Esophagus muscularis mucosa (tissue), 4 donors: ENCODE measurements around the gene DSG3. TPM values are rescaled to one million over a fixed set of nuclear protein-coding genes. Genes with fewer than 3 reads are reported as not detected.
"Not testable (repeated sequence)": the region's sequence is repeated elsewhere in the genome, so short reads cannot be mapped to it uniquely, and the experiment has no call there.

Experiments
- DNase-seq: peaks from one replicate; pipeline ENCODE4 v3.0.0-alpha.2; 2017; ENCODE audit errors: extremely low spot score
- H3K27ac ChIP-seq, 4 donors: fragments of 200-600 bp; sonication (generic); replicated peaks in 1 of 4; 1 replicate in 3 of 4; 2 replicates in 1 of 4; pipeline ENCODE4 v1.5.1; 2016 to 2019; ENCODE audit warnings: mild to moderate bottlenecking in 1 of 4
- H3K27me3 ChIP-seq, 4 donors: fragments of 200-600 bp; sonication (generic); one replicate each; pipeline versions ENCODE4 v1.5.1 to v1.6.0; 2016 to 2019
- H3K36me3 ChIP-seq, 4 donors: fragments of 200-600 bp; sonication (generic); one replicate each; pipeline ENCODE4 v1.5.1; 2016 to 2019
- H3K4me1 ChIP-seq, 4 donors: fragments of 200-600 bp; sonication (generic); one replicate each; pipeline ENCODE4 v1.5.1; 2016 to 2019
- H3K4me3 ChIP-seq, 4 donors: fragments of 200-600 bp; sonication (generic); 1 replicate in 2 of 4; 2 replicates in 2 of 4; pipeline ENCODE4 v1.5.1; 2016 to 2019; ENCODE audit warnings: mild to moderate bottlenecking in 4 of 4, moderate library complexity in 1 of 4
- H3K9me3 ChIP-seq, 4 donors: fragments of 200-600 bp; sonication (generic); 1 replicate in 3 of 4; 2 replicates in 1 of 4; pipeline ENCODE4 v1.5.1; 2016 to 2019
- CTCF ChIP-seq, 3 experiments: fragments of 200-600 bp in 2 of 3; fragments of 450-650 bp in 1 of 3; sonication (generic) in 2 of 3; IDR thresholded peaks; one replicate each; pipeline ENCODE4 v1.5.1; 2017 to 2019; ENCODE audit warnings: antibody characterized with exemption in 3 of 3, mild to moderate bottlenecking in 2 of 3, moderate library complexity in 1 of 3
- EP300 ChIP-seq: sonication (generic); formaldehyde crosslinking; IDR thresholded peaks from one replicate; pipeline ENCODE4 v1.6.1; 2017; ENCODE audit warnings: antibody characterized with exemption
- POLR2A ChIP-seq: fragments of 450-650 bp; IDR thresholded peaks from one replicate; pipeline ENCODE4 v1.6.1; 2017; ENCODE audit warnings: antibody characterized with exemption, moderate library complexity, mild to moderate bottlenecking, low read depth
- POLR2AphosphoS5 ChIP-seq, 2 donors: sonication (generic); formaldehyde crosslinking; IDR thresholded peaks; one replicate each; pipeline ENCODE4 v1.6.1; 2017; ENCODE audit warnings: antibody characterized with exemption in 2 of 2
- WGBS: methylation state at CpG from one replicate; pipeline ENCODE4 v1.1.5; 2018; 5-methylcytosine and 5-hydroxymethylcytosine counted together
- intact Hi-C: fragments of 100-400 bp; cut with DNase I; formaldehyde crosslinking; loops from one replicate; pipeline ENCODE4 v1.15.1; 2023
- total RNA-seq, 4 donors: library from RNA; depleted of rRNA; stranded (reverse); fragments of >200 nt; gene quantifications; one replicate each; pipeline versions ENCODE4 v1.1.0 to v1.2.1, GENCODE V29; 2016

Gene DSG3
- total RNA-seq, 4 donors from 2014 or later, result under 0.01 TPM; not detected in 3

DNA sequence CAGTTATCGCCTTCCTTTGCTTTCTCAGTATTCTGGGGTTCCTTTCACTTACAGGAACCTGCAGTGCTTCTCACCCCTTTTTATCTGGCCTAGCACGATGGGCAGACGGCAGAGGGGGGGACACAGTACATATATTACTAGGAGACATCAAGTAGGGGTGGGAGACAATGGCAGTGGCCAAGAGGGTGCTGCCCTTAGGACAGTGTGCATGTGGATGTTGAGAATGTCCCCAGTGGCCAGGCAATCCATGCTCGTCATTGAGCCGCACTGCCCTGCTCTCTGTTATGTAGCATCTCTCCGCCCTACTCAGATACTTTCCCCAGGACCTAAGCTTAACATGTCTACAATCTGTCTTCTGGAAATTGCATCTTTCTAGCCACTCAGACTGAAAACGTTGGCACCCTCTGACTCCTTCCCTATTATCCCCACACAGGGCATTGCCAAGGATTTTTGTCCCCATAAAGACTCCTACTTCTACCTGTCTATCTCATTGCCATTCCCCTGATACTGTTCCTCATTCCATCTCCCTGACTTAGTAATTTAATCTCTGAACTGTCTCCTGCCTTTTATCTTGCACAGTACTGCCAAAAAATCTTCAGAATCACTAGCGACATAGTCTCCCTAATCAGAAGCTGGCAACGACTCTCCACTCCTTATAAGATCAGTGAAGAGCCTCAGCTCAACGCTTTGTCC lies 57.1 kb downstream of the DSG3 start:
- DNase-seq, result no peak
- Histone ChIP-seq H3K36me3 (no peaks in the 10 kb centered on the region), H3K4me3 (no peak overlapping the region), H3K27me3 (peaks cover 0 to 7% (median 2%) of the 10 kb centered on the region in 4 donors), H3K9me3 (no peaks in the 10 kb centered on the region), H3K27ac (no peak overlapping the region), H3K4me1 (no peaks in the 10 kb centered on the region)
- WGBS, result 84% methylated on average over 10 of the region's 10 CpGs
- TF ChIP-seq POLR2AphosphoS5 (IDR thresholded peaks at IDR 0.05) (no peak), POLR2A (no peak), CTCF (IDR thresholded peaks at IDR 0.05) (no peak), EP300 (no peak)
- intact Hi-C loops, result no loop called here

DNA sequence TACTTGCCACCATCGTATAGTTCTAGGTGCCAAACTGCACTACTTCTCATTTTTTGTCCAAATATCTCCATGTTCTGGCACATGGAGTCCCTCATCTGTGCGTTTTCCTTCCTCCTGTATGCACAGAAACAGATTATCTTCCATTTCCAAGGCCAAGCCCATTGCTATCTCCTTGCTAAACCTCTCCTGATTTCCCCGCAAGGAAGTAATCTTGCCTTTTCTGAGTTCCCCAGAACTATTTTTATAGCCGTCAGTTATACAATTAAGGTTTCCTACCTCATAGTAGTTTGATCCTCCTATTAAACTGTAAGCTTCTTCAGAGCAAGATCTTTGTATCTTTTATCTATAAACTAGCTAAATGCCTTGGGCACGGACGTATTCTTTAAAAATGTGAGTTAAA lies 57.6 kb downstream of the DSG3 start:
- Histone ChIP-seq H3K36me3 (no peaks in the 10 kb centered on the region), H3K4me1 (no peaks in the 10 kb centered on the region), H3K9me3 (no peaks in the 10 kb centered on the region), H3K4me3 (no peak overlapping the region), H3K27me3 (peaks cover 0 to 5% (median 1%) of the 10 kb centered on the region in 4 donors), H3K27ac (no peak overlapping the region)
- intact Hi-C loops, result no loop called here
- 74% methylated on average over 6 of the region's 6 CpGs for WGBS
- no peak for DNase-seq
- TF ChIP-seq POLR2A (no peak), EP300 (no peak), POLR2AphosphoS5 (IDR thresholded peaks at IDR 0.05) (no peak), CTCF (IDR thresholded peaks at IDR 0.05) (no peak)

DNA sequence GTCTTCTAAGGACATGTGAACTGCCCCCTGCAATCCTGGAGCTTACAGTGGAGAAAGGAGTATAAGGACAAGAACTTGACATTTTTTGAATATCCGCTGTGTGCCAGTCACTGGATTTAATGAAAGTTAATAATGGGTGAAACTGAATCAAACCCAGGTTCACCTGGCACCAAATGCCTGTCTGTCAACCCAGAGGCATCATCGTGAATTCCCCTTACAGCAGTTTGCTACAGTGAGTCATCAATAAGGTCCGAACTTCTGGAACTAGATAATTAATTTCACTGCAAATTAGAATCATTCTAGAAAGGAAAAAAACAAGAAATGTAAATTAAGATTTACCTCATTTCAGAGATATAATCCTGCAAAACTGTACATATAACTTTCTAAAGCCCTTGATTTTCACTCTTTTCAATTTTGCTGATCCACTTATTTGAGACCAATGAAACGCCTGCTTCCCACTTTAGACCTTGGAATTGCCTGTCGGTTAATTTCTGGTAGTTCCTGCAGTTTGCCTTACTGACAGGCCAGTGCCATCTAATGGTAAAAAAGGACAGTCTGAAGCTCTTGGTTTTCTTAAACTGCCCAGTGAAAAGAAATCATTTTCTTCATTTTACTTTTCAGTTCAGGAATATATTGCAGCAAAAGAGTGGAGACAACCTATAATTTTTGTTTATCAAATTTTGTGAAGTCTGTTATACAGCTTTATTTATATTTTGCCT lies 58.6 kb downstream of the DSG3 start:
- 70% methylated on average over 5 of the region's 5 CpGs for WGBS
- intact Hi-C loops, result no loop called here

GRCh38 chr18:31507124-31507523 lies 59.6 kb downstream of the DSG3 start:
- H3K27me3 ChIP-seq, H3K4me1 ChIP-seq, H3K9me3 ChIP-seq, H3K4me3 ChIP-seq, intact Hi-C loops, H3K36me3 ChIP-seq, H3K27ac ChIP-seq, DNase-seq: not testable (repeated sequence)
- 87% methylated on average over 2 of the region's 2 CpGs for WGBS

More for the DNA sequence above, 58.6 kb downstream of the DSG3 start:
- TF ChIP-seq POLR2AphosphoS5 (IDR thresholded peaks at IDR 0.05) (no peak), EP300 (no peak), POLR2A (no peak), CTCF (IDR thresholded peaks at IDR 0.05) (no peak)
- Histone ChIP-seq H3K9me3 (no peaks in the 10 kb centered on the region), H3K36me3 (no peaks in the 10 kb centered on the region), H3K4me1 (no peaks in the 10 kb centered on the region), H3K27me3 (peaks cover 0 to 5% (median 0%) of the 10 kb centered on the region in 4 donors), H3K27ac (no peak overlapping the region), H3K4me3 (no peak overlapping the region)
- no peak for DNase-seq

DNA sequence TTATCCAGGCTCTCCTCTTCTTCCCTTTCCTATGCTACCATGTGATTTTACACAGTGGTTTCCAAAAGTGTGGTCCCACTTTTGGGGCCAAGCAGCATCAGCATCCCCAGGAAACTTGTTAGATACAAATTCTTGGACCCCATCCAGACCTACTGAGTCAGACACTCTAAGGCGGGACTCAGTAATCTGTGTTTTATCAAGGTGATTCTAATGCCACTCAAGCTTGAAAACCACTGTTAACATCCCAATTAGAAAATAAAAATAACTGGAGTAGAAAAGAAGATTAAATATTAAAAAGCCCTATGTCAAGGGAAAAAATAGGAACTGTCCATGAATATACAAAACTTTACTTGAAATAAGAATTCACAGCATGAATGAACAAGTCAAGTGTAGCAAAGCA lies 61.2 kb downstream of the DSG3 start:
- intact Hi-C loops, result no loop called here
- H3K9me3 ChIP-seq, result no peaks in the 10 kb centered on the region
- no peaks in the 10 kb centered on the region for H3K4me1 ChIP-seq
- no peak for DNase-seq
- no peaks in the 10 kb centered on the region for H3K36me3 ChIP-seq
- TF ChIP-seq POLR2A, result no peak
- TF ChIP-seq CTCF (IDR thresholded peaks at IDR 0.05), result no peak
- TF ChIP-seq POLR2AphosphoS5 (IDR thresholded peaks at IDR 0.05), result no peak
- TF ChIP-seq EP300, result no peak
- 82% methylated on average over 1 of the region's 1 CpG for WGBS
- H3K27ac ChIP-seq, result no peak overlapping the region
- H3K27me3 ChIP-seq, result peaks cover 0 to 5% (median 0%) of the 10 kb centered on the region in 4 donors
- no peak overlapping the region for H3K4me3 ChIP-seq
